D721Med (cell line): ENCODE measurements around the gene SF3B3.

ENCODE experiments used
- DNase-seq: peaks from one replicate; pipeline ENCODE4 v3.0.0; 2011; ENCODE audit warnings: low spot score; ENCODE audit not compliant: insufficient read length
- FAIRE-seq: peaks from 2 replicates; lab custom pipeline; 2011; peaks lifted over from hg19 to GRCh38; lab: Jason Lieb, UNC
- CTCF ChIP-seq: IDR thresholded peaks from 2 replicates; pipeline ENCODE4 v1.5.1; 2012; ENCODE audit warnings: mild to moderate bottlenecking, control low read depth; ENCODE audit not compliant: insufficient read depth; ENCODE audit errors: missing control alignments

The SF3B3 gene

GRCh38 chr16:70551788-70552187 lies 28.2 kb downstream of the SF3B3 start:
- TF ChIP-seq CTCF, result no peak
- FAIRE-seq (no peak), DNase-seq (no peak)

DNA sequence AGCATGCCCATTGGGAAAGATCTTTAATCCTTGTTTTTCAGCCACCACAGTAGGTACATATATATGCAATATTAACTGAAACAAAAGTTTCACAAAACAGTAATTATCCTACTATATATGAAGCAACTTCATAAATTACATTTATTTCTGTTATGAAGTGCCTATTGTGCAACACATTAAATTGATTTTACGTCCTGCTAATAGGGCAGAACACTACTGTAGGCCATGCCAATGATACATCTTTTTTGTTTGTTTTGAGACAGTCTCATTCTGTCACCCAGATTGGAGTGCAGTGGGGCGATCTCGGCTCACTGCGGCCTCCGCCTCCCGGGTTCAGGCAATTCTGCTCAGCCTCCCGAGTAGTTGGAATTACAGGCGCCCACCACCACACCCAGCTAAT lies 29.1 kb downstream of the SF3B3 start:
- DNase-seq, result no peak
- TF ChIP-seq CTCF, result no peak

DNA sequence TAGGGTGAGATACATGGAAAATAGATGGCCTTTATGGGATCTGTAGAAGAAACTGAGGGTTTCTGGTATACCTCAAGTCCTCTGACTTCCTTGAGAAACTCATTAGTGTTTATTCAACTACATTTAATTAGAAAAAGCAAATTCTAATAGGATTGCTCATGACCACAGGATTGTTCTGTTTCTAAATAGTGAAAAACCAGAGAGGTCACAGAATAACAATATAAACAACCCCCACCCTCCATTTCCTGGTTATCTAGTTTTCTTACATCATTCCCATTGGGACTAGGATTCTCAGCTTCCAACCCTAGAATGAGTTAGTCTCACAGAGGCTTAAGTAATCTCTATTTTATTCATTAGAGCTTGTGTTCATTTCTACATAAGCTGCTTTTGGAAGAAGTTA lies 30.0 kb downstream of the SF3B3 start:
- TF ChIP-seq CTCF, result no peak
- DNase-seq (no peak), FAIRE-seq (no peak)

More for the DNA sequence above, 29.1 kb downstream of the SF3B3 start:
- FAIRE-seq, result no peak

GRCh38 chr16:70556063-70556462 lies 32.4 kb downstream of the SF3B3 start:
- DNase-seq (no peak), FAIRE-seq (no peak)
- no peak for TF ChIP-seq CTCF

DNA sequence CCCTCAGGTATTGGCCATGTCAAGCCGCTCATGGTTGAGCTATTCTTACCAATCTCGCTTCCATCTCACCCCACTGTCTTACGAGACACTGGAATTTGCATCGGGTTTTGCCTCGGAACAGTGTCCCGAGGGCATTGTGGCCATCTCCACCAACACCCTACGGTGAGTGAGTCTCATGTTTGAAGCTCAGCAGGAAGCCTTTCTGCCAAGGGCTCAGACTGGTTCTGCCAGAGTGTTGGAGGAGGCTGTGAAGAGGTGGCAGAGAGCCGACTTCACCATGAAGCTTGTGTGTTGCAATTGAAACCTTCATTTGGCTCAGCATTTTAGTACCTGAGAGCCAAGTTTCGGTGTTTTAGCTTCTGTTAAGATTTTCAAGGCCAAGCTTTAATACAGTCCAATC lies 38.0 kb downstream of the SF3B3 start:
- TF ChIP-seq CTCF, result no peak
- no peak for FAIRE-seq

DNA sequence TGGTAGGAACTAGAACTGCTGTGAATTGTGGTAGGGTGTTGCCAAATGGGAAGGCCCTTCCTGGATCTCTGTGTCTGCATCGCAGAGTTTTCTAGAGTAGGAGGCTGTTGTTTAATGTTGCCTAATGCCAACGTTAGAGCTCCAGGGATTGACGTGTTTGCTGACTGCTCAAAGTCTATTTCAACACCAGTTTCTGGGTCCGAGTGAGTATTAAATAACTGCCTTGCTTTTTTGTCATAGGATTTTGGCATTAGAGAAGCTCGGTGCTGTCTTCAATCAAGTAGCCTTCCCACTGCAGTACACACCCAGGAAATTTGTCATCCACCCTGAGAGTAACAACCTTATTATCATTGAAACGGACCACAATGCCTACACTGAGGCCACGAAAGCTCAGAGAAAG lies 40.0 kb downstream of the SF3B3 start:
- no peak for TF ChIP-seq CTCF
- no peak for FAIRE-seq
- no peak for DNase-seq

More for the DNA sequence above, 38.0 kb downstream of the SF3B3 start:
- no peak for DNase-seq

DNA sequence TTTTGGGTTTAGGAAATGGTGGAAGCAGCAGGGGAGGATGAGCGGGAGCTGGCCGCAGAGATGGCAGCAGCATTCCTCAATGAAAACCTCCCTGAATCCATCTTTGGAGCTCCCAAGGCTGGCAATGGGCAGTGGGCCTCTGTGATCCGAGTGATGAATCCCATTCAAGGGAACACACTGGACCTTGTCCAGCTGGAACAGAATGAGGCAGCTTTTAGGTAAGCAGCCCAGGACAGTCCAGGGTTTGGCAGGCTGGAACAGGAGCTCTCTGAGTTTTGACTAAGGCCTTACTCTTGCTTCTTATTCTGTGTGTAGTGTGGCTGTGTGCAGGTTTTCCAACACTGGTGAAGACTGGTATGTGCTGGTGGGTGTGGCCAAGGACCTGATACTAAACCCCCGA lies 41.4 kb downstream of the SF3B3 start:
- FAIRE-seq (no peak), DNase-seq (no peak)
- no peak for TF ChIP-seq CTCF
